Measurements from ENCODE around the gene TMEM129. TPM values are rescaled to one million over a fixed set of nuclear protein-coding genes. Genes with fewer than 3 reads are reported as not detected.

Gene TMEM129
- total RNA-seq, 2 experiments from 2014 or later, result 39.2 to 44.0 TPM

GRCh38 chr4:1730532-1731135 is 9.5 kb upstream of the TMEM129 start:
- H4K20me1 ChIP-seq (ENCODE audit: insufficient read depth, low read length), result peaks cover 13% of the 10 kb centered on the region
- no peak for DNase-seq (ENCODE audit: low spot score)
- intact Hi-C loops (cut with micrococcal nuclease; ENCODE audit: unreplicated experiment), result no loop called here
- TF ChIP-seq EZH2phosphoT487 (IDR thresholded peaks at IDR 0.05; ENCODE audit: borderline replicate concordance, low read depth, low read length) (no peak), CTCF (conservative IDR thresholded peaks at IDR 0.05; ENCODE audit: low read length) (no peak)
- no peak overlapping the region for H3K27ac ChIP-seq (ENCODE audit: low read depth, low read length, poor library complexity, severe bottlenecking)
- no TSS peak for BruUV-seq (replicated peaks)
- ChIA-PET CTCF (ENCODE audit: unreplicated experiment) (interaction anchor here (0.6 to 0.7 kb wide), 2 partner anchors 96 to 126 kb away, joined by 3 to 4 read pairs; no protein-coding TSS in a partner anchor), POLR2A (interaction anchor here (1.8 kb wide), 1 partner anchor 38 kb away, joined by 5 read pairs; no protein-coding TSS in a partner anchor)
- no peak overlapping the region for H3K4me2 ChIP-seq (ENCODE audit: low read length)
- H2AFZ ChIP-seq (ENCODE audit: low read length), result no peak overlapping the region
- H3K9me3 ChIP-seq (ENCODE audit: low read length), result no peaks in the 10 kb centered on the region
- H3K79me2 ChIP-seq (ENCODE audit: insufficient read depth, low read depth, low read length), result peaks cover 61% of the 10 kb centered on the region
- no peaks in the 10 kb centered on the region for H3K9me2 ChIP-seq (ENCODE audit: insufficient read depth, low read length)
- no peak overlapping the region for H3K4me3 ChIP-seq (ENCODE audit: low read depth, low read length, poor library complexity, severe bottlenecking)
- H3K36me3 ChIP-seq (ENCODE audit: insufficient read depth, low read length), result peaks cover 100% of the 10 kb centered on the region
- peaks cover 13% of the 10 kb centered on the region for H3K4me1 ChIP-seq (ENCODE audit: insufficient read depth, low read length, poor library complexity, severe bottlenecking)

- BruUV-seq (replicated peaks), result no TSS peak
- H3K4me1 ChIP-seq (ENCODE audit: insufficient read depth, low read length, poor library complexity, severe bottlenecking), result peaks cover 32% of the 10 kb centered on the region
- DNase-seq (ENCODE audit: low spot score), result no peak
- intact Hi-C loops (cut with micrococcal nuclease; ENCODE audit: unreplicated experiment), result no loop called here
- H3K27ac ChIP-seq (ENCODE audit: low read depth, low read length, poor library complexity, severe bottlenecking), result no peak overlapping the region
- H3K79me2 ChIP-seq (ENCODE audit: insufficient read depth, low read depth, low read length), result peaks cover 83% of the 10 kb centered on the region
- no peak overlapping the region for H3K4me3 ChIP-seq (ENCODE audit: low read depth, low read length, poor library complexity, severe bottlenecking)
- ChIA-PET CTCF (ENCODE audit: unreplicated experiment) (interaction anchor here (1.1 kb wide), 1 partner anchor 36 kb away, joined by 3 read pairs; no protein-coding TSS in a partner anchor), POLR2A (no interaction called here)
- no peak overlapping the region for H2AFZ ChIP-seq (ENCODE audit: low read length)
- no peaks in the 10 kb centered on the region for H3K9me3 ChIP-seq (ENCODE audit: low read length)
- H4K20me1 ChIP-seq (ENCODE audit: insufficient read depth, low read length), result peaks cover 26% of the 10 kb centered on the region
- peaks cover 100% of the 10 kb centered on the region for H3K36me3 ChIP-seq (ENCODE audit: insufficient read depth, low read length)
- no peak overlapping the region for H3K4me2 ChIP-seq (ENCODE audit: low read length)
- no peaks in the 10 kb centered on the region for H3K9me2 ChIP-seq (ENCODE audit: insufficient read depth, low read length)
- TF ChIP-seq CTCF (conservative IDR thresholded peaks at IDR 0.05; ENCODE audit: low read length) (no peak), EZH2phosphoT487 (IDR thresholded peaks at IDR 0.05; ENCODE audit: borderline replicate concordance, low read depth, low read length) (no peak)
Measured at GRCh38 chr4:1728061-1728980, 7.2 kb upstream of the TMEM129 start.

All from OCI-LY7 (cell line).